Measurements from ENCODE around the gene TRIM34.
"Not testable (repeated sequence)": the region's sequence is repeated elsewhere in the genome, so short reads cannot be mapped to it uniquely, and the experiment has no call there.

TRIM34 gene

GRCh38 chr11:5684036-5684645 is 59.3 kb downstream of the TRIM34 start:
- no peak for DNase-seq (ENCODE audit: low read depth)

- DNase-seq (ENCODE audit: low read depth): peak; percentile 69
Measured at GRCh38 chr11:5684646-5685362, 60.0 kb downstream of the TRIM34 start, which contains the start of gene TRIM5. TRIM5 (minus strand) TSS chr11:5685074; CDS start chr11:5680177, 4,897 bp downstream.

GRCh38 chr11:5686426-5686825 is 61.6 kb downstream of the TRIM34 start:
- DNase-seq (ENCODE audit: low read depth): no peak

- no peak for DNase-seq (ENCODE audit: low read depth)
Measured at GRCh38 chr11:5688482-5688881, 63.7 kb downstream of the TRIM34 start.

- peak; percentile 14 for DNase-seq (ENCODE audit: low read depth)
Measured at GRCh38 chr11:5689551-5689983, 64.8 kb downstream of the TRIM34 start, which contains the start of gene TRIM22. TRIM22 (plus strand) TSS chr11:5689790; CDS start chr11:5696233, 6,443 bp downstream.

GRCh38 chr11:5690216-5690615 is 65.4 kb downstream of the TRIM34 start:
- DNase-seq (ENCODE audit: low read depth): no peak

GRCh38 chr11:5690736-5691135 is 65.9 kb downstream of the TRIM34 start:
- DNase-seq (ENCODE audit: low read depth): no peak

- DNase-seq (ENCODE audit: low read depth): not testable (repeated sequence)
Measured at GRCh38 chr11:5691238-5691963, 66.6 kb downstream of the TRIM34 start.

- no peak for DNase-seq (ENCODE audit: low read depth)
Measured at GRCh38 chr11:5691964-5692361, 67.2 kb downstream of the TRIM34 start.

Data from T follicular helper cell (primary cell).